Activated CD4-positive, alpha-beta T cell treated with anti-CD3 and anti-CD28 coated beads for 24 hours (primary cell): ENCODE data around the gene RPL13.

Experiments
- DNase-seq, 2 donors: peaks; one replicate each; pipeline ENCODE4 v3.0.0-alpha.2; 2020; ENCODE audit warnings: low read depth in 2 of 2

RPL13 gene

GRCh38 chr16:89599451-89599858 lies 39.0 kb downstream of the RPL13 start:
- no peak for DNase-seq

DNA sequence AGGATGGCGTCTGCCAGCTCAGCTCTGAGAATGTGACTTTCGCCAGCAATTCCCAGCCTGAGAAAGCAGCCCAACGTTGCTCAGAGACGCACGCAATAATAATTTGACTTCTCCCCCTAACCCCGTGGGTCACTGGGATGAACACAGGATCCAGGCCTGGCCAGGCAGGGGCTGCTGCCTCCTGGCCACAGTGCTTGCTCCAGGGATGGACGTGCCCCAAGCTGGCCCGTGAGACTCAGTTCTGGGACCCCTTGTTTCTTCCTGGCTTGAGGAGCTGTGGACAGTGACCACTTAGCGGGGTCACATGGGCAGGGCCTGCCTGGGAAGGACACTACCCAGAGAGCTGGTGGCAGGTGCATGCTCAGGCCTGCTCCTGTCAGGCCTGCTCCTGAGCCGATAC lies 39.4 kb downstream of the RPL13 start:
- no peak for DNase-seq

DNA sequence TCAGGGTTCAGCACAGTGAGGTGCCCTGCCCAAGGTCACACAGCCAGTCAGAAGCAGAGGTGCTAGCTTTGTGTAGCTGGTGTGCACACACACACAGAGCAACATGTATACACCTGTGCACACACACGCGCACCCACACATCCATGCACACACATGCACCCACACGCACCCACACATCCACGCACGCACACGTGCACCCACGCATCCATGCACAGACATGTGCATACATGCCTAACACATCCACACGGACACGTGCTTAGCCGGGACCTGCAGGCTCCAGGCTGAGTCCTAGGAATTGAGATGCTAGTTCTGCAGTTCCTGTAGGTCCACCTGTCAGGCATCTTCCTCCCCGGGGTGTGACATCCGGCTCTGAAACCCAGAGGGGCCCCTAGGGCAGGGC lies 39.9 kb downstream of the RPL13 start:
- no peak for DNase-seq

DNA sequence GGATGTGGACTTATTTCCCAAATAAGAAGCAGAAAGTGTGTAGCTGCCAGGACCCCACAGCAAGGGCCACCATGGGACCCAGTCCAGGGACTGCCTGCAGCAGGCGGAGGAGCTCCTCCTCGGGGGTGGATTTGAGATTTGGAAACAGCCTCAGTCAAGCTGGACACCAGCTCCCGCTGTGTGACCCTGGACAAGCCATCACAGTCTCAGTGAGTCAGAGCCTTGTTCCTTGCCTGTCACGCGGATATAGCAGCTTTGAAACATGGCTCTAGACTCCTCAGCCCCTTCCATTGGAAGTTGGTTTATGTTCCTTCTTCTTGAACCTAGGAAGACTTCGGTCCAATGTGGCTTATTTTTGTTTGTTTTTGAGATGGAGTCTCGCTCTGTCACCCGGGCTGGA lies 40.5 kb downstream of the RPL13 start:
- no peak for DNase-seq

- DNase-seq: no peak
Observed at GRCh38 chr16:89601906-89602272, 41.4 kb downstream of the RPL13 start.

- DNase-seq: peak; percentile 53 to 55
Observed at GRCh38 chr16:89602273-89602951, 41.9 kb downstream of the RPL13 start.

- DNase-seq: no peak
Observed at GRCh38 chr16:89602952-89603590, 42.6 kb downstream of the RPL13 start.

GRCh38 chr16:89604764-89605163 lies 44.3 kb downstream of the RPL13 start:
- no peak for DNase-seq

- DNase-seq: no peak
Observed at GRCh38 chr16:89605186-89605970, 44.9 kb downstream of the RPL13 start.

- DNase-seq: no peak
Observed at GRCh38 chr16:89606006-89606405, 45.5 kb downstream of the RPL13 start.

DNA sequence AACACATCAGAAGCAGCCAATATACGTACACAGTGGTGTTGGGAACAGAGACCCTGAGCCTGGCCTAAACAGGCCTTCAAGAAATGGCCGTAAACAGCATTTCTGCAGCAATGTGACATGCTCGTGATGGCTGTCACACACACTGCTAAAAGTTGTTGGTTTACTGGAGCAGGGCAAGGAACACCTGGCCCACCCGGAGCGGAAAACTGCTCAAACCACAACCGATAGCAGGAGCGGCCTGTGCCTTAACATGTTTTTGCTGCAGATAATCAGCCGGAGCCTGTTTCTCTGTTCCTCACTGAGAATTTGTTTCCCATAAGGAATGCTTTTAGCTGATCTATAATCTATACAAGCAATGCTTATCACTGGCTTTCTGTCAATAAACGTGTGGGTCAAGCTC lies 47.0 kb downstream of the RPL13 start:
- no peak for DNase-seq

GRCh38 chr16:89607937-89608740 lies 47.7 kb downstream of the RPL13 start:
- no peak for DNase-seq

DNA sequence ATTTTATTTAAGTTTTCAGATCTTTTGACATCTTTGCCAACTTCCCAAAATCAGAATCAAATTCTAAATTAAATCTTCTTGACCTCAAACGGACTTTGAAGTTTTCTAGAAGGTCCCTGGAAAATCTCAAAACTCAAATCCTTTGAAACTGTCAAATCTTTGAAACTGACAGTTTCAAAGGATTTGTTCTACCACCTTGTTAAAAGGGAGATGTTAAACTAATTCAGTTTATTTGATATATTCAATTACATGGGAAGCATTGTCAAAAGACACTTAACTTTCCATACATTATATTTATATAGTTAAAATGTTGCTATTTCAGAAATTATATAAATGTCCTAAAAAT lies 49.6 kb downstream of the RPL13 start:
- no peak for DNase-seq

GRCh38 chr16:89612415-89613166 lies 52.1 kb downstream of the RPL13 start:
- DNase-seq: no peak

DNA sequence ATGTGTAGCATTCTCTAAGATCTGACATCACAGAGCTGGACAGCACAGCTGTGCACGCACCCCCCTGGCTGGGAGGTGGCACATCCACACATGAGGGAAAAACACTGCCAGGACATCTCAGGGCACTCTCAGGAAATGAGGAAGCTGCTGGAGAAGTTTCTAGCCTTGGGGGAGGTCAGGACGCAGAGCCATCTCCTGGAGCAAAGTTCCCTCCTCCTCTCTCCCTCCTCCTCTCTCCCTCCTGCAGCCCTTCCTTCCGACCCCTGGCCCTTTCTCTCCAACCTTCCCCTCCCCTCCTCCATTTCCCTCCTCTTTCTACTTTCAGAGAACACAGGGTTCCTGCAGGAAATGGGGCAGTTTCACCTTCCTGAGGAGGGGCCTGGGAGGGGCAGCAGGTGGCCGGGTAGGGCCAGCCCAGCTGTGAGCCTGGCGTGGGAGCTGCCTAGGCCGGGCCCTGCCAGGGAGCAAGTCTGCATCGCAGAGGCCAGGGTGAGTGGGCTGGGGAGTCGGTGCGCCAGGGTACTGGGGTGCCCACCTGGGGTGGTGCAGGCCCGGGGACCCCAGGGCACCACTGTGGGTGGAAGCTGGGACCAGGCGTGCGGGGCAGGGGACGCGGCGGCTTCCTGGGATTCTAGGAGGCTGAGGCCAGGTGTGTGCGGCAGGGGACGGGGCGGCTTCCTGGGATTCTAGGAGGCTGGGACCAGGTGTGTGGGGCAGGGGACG lies 52.9 kb downstream of the RPL13 start, which contains the start of gene DPEP1:
TSS of gene DPEP1 (plus strand) at position 412 of the 723 bp plus-strand sequence. CDS start 16,769 bp downstream, outside the sequence.
- no peak for DNase-seq

- DNase-seq: no peak
Observed at GRCh38 chr16:89613954-89614459, 53.5 kb downstream of the RPL13 start.
